Liver (tissue), 9 donors: ENCODE data around the gene SEMA6D. TPM values are rescaled to one million over a fixed set of nuclear protein-coding genes. Genes with fewer than 3 reads are reported as not detected.

Experiments
- DNase-seq: peaks from one replicate; pipeline ENCODE4 v3.0.0-alpha.2; 2017; ENCODE audit warnings: low spot score
- H3K27ac ChIP-seq, 2 donors: one replicate each; pipeline ENCODE4 v1.7.0; 2013; ENCODE audit warnings: inconsistent platforms in 2 of 2, low read length in 2 of 2, control low read depth in 1 of 2, low read depth in 1 of 2, mild to moderate bottlenecking in 1 of 2
- H3K27me3 ChIP-seq, 4 donors: one replicate each; pipeline versions ENCODE4 v1.6.1 to v1.7.0; 2013; ENCODE audit warnings: low read length in 3 of 4, inconsistent platforms in 1 of 4, mild to moderate bottlenecking in 1 of 4, moderate library complexity in 1 of 4; ENCODE audit not compliant: control insufficient read depth in 4 of 4, insufficient read depth in 4 of 4
- H3K36me3 ChIP-seq, 4 donors: one replicate each; pipeline versions ENCODE4 v1.6.1 to v1.7.0; 2013; ENCODE audit warnings: low read length in 3 of 4, mild to moderate bottlenecking in 3 of 4, low read depth in 1 of 4, moderate library complexity in 1 of 4; ENCODE audit not compliant: control insufficient read depth in 4 of 4, insufficient read depth in 3 of 4
- H3K4me1 ChIP-seq, 4 donors: one replicate each; pipeline versions ENCODE4 v1.6.1 to v1.7.0; 2013; ENCODE audit warnings: low read length in 3 of 4, mild to moderate bottlenecking in 3 of 4, moderate library complexity in 1 of 4; ENCODE audit not compliant: control insufficient read depth in 4 of 4, insufficient read depth in 4 of 4
- H3K4me3 ChIP-seq, 3 donors: one replicate each; pipeline versions ENCODE4 v1.6.1 to v1.7.0; 2013; ENCODE audit warnings: low read length in 3 of 3, control low read depth in 1 of 3, low read depth in 1 of 3, mild to moderate bottlenecking in 1 of 3
- H3K9ac ChIP-seq, 2 donors: one replicate each; pipeline ENCODE4 v1.7.0; 2013; ENCODE audit warnings: low read length in 2 of 2, mild to moderate bottlenecking in 2 of 2, moderate library complexity in 2 of 2, control low read depth in 1 of 2, low read depth in 1 of 2
- H3K9me3 ChIP-seq, 4 donors: one replicate each; pipeline versions ENCODE4 v1.6.1 to v1.7.0; 2013; ENCODE audit warnings: low read length in 3 of 4; ENCODE audit not compliant: control insufficient read depth in 4 of 4
- EGR1 ChIP-seq, 2 donors: IDR thresholded peaks; 2 replicates each; pipeline ENCODE4 v1.6.1; 2016 to 2018; ENCODE audit warnings: antibody characterized with exemption in 2 of 2, low read depth in 2 of 2
- FOXA1 ChIP-seq: IDR thresholded peaks from 2 replicates; pipeline ENCODE4 v1.6.1; 2016; ENCODE audit warnings: antibody characterized with exemption
- FOXA2 ChIP-seq: IDR thresholded peaks from 2 replicates; pipeline ENCODE4 v1.6.1; 2016; ENCODE audit warnings: antibody characterized with exemption
- GABPA ChIP-seq, 2 donors: IDR thresholded peaks in 1 of 2; conservative IDR thresholded peaks in 1 of 2; 2 replicates each; pipeline ENCODE4 v1.6.1; 2016; ENCODE audit warnings: antibody characterized with exemption in 2 of 2, mild to moderate bottlenecking in 1 of 2, moderate library complexity in 1 of 2
- HNF4A ChIP-seq, 2 donors: conservative IDR thresholded peaks; 2 replicates each; pipeline ENCODE4 v1.6.1; 2016; ENCODE audit warnings: antibody characterized with exemption in 2 of 2, mild to moderate bottlenecking in 2 of 2
- HNF4G ChIP-seq: IDR thresholded peaks from 2 replicates; pipeline ENCODE4 v1.6.1; 2016; ENCODE audit warnings: antibody characterized with exemption
- JUND ChIP-seq, 2 donors: IDR thresholded peaks; 2 replicates each; pipeline ENCODE4 v1.6.1; 2016; ENCODE audit warnings: antibody characterized with exemption in 2 of 2
- MAX ChIP-seq: IDR thresholded peaks from 2 replicates; pipeline ENCODE4 v1.6.1; 2016; ENCODE audit warnings: antibody characterized with exemption
- NR2F2 ChIP-seq: IDR thresholded peaks from 2 replicates; pipeline ENCODE4 v1.6.1; 2016; ENCODE audit warnings: antibody characterized with exemption
- RAD21 ChIP-seq, 2 donors: IDR thresholded peaks; 2 replicates each; pipeline ENCODE4 v1.6.1; 2016; ENCODE audit warnings: antibody characterized with exemption in 2 of 2, mild to moderate bottlenecking in 2 of 2
- REST ChIP-seq: IDR thresholded peaks from 2 replicates; pipeline ENCODE4 v1.6.1; 2016; ENCODE audit warnings: antibody characterized with exemption, mild to moderate bottlenecking
- RXRA ChIP-seq, 2 donors: IDR thresholded peaks; 2 replicates each; pipeline ENCODE4 v1.6.1; 2017 to 2018; ENCODE audit warnings: antibody characterized with exemption in 2 of 2, mild to moderate bottlenecking in 1 of 2
- SP1 ChIP-seq: IDR thresholded peaks from 2 replicates; pipeline ENCODE4 v1.6.1; 2018; ENCODE audit warnings: antibody characterized with exemption, mild to moderate bottlenecking
- TAF1 ChIP-seq: conservative IDR thresholded peaks from 2 replicates; pipeline ENCODE4 v1.6.1; 2016; ENCODE audit warnings: antibody characterized with exemption, mild to moderate bottlenecking
- YY1 ChIP-seq: IDR thresholded peaks from 2 replicates; pipeline ENCODE4 v1.6.1; 2016; ENCODE audit warnings: antibody characterized with exemption, mild to moderate bottlenecking
- ZBTB33 ChIP-seq: IDR thresholded peaks from 2 replicates; pipeline ENCODE4 v1.6.1; 2016; ENCODE audit warnings: antibody characterized with exemption
- WGBS: extraction: QIAGEN DNeasy Blood & Tissue Kit; methylation state at CpG from one replicate; pipeline ENCODE4 v1.1.7; 2013; 5-methylcytosine and 5-hydroxymethylcytosine counted together
- polyA plus RNA-seq, 2 donors: library from polyadenylated mRNA; stranded (reverse) in 1 of 2; unstranded in 1 of 2; fragments of 200-250 nt in 1 of 2; fragments of >200 nt in 1 of 2; fragmentation: Nextera tagmentation in 1 of 2; extraction: Ambion mirVana in 1 of 2; gene quantifications; one replicate each; pipeline versions ENCODE4 v1.2.1 to v1.2.3, GENCODE V29; 2013 to 2015
- total RNA-seq, 2 donors: library from RNA; depleted of rRNA; stranded (reverse); fragments of >200 nt; gene quantifications; one replicate each; pipeline ENCODE4 v1.2.3, GENCODE V29; 2014
- TF ChIP-seq, protein P1 (sequence below): fragments of 150-350 bp; IDR thresholded peaks from 2 replicates; pipeline ENCODE4 v1.5.1; 2017; ENCODE audit warnings: improper control_type of control experiment, low read depth, low read length; ENCODE audit not compliant: missing input control
- TF ChIP-seq, protein P2 (sequence below): IDR thresholded peaks from 2 replicates; pipeline ENCODE4 v1.6.1; 2016; ENCODE audit warnings: antibody characterized with exemption
- donor health status: healthy.
- donor health status: healthy.
- donor health status: healthy.
- donor health status: healthy.
- donor health status: healthy.

The SEMA6D gene
- total and polyA plus RNA-seq, 4 donors, result 1.0 to 4.5 (median 3.1) TPM

GRCh38 chr15:47674586-47675232, 42.6 kb upstream of the SEMA6D start:
- 63% methylated on average over 8 of the region's 8 CpGs for WGBS
- Histone ChIP-seq H3K9ac (no peak overlapping the region), H3K9me3 (no peaks in the 10 kb centered on the region), H3K27me3 (no peaks in the 10 kb centered on the region), H3K4me1 (peaks cover 0 to 2% (median 0%) of the 10 kb centered on the region in 4 donors), H3K4me3 (no peak overlapping the region), H3K36me3 (no peaks in the 10 kb centered on the region), H3K27ac (no peak overlapping the region)
- no peak for DNase-seq
- TF ChIP-seq, protein P1, sequence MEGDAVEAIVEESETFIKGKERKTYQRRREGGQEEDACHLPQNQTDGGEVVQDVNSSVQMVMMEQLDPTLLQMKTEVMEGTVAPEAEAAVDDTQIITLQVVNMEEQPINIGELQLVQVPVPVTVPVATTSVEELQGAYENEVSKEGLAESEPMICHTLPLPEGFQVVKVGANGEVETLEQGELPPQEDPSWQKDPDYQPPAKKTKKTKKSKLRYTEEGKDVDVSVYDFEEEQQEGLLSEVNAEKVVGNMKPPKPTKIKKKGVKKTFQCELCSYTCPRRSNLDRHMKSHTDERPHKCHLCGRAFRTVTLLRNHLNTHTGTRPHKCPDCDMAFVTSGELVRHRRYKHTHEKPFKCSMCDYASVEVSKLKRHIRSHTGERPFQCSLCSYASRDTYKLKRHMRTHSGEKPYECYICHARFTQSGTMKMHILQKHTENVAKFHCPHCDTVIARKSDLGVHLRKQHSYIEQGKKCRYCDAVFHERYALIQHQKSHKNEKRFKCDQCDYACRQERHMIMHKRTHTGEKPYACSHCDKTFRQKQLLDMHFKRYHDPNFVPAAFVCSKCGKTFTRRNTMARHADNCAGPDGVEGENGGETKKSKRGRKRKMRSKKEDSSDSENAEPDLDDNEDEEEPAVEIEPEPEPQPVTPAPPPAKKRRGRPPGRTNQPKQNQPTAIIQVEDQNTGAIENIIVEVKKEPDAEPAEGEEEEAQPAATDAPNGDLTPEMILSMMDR, result no peak
- no peak for TF ChIP-seq REST

DNA sequence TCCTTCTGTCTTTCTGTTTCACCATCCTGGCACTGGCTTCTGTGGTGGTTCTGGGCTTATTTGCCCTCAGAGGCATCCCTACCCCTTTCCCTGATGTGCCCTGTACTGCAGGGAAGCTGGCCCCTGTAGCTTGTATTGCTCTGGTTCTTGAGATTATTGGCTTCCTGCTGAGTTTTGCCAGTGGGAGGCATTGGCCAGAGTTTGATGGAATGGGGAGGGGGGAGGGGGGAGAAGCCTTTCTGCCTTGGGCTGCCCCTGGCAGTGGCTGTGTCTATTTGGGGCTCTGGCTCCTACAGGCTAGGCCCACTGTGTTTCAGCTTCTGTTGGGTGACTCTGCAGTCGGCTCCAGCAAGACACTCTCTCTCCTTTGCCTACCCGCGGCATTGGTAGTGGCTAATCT, 41.6 kb upstream of the SEMA6D start:
- Histone ChIP-seq H3K4me1 (peaks cover 0 to 2% (median 0%) of the 10 kb centered on the region in 4 donors), H3K4me3 (no peak overlapping the region), H3K9ac (no peak overlapping the region), H3K9me3 (no peaks in the 10 kb centered on the region), H3K27me3 (no peaks in the 10 kb centered on the region), H3K27ac (no peak overlapping the region), H3K36me3 (no peaks in the 10 kb centered on the region)
- no peak for DNase-seq
- WGBS, result 59% methylated on average over 3 of the region's 3 CpGs
- TF ChIP-seq SP1 (no peak), FOXA2 (no peak), MAX (no peak), RAD21 (IDR thresholded peaks at IDR 0.05) (no peak), FOXA1 (no peak), NR2F2 (no peak), JUND (IDR thresholded peaks at IDR 0.05) (no peak), TAF1 (no peak), YY1 (no peak), REST (no peak), RXRA (IDR thresholded peaks at IDR 0.05) (no peak), ZBTB33 (no peak), HNF4G (no peak), GABPA (IDR thresholded peaks at IDR 0.05 in 1 of 2, conservative IDR thresholded peaks at IDR 0.05 in 1 of 2) (no peak), HNF4A (conservative IDR thresholded peaks at IDR 0.05) (no peak), EGR1 (IDR thresholded peaks at IDR 0.05; ENCODE audit: low read depth in 2 of 2) (no peak)
- TF ChIP-seq, protein P1, result no peak
- TF ChIP-seq, protein P2, sequence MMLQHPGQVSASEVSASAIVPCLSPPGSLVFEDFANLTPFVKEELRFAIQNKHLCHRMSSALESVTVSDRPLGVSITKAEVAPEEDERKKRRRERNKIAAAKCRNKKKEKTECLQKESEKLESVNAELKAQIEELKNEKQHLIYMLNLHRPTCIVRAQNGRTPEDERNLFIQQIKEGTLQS, result no peak
